Fibroblast of the conjunctiva (primary cell): Measurements from ENCODE around the gene MT1B.
"Not testable (repeated sequence)": the region's sequence is repeated elsewhere in the genome, so short reads cannot be mapped to it uniquely, and the experiment has no call there.

ENCODE experiments used
- DNase-seq: peaks from one replicate; pipeline ENCODE4 v3.0.0-alpha.2; 2010; ENCODE audit warnings: low read depth

MT1B gene

GRCh38 chr16:56667581-56668571 is 16.2 kb downstream of the MT1B start, which contains the start of gene MT1G:
TSS of gene MT1G (minus strand) at chr16:56668065. CDS start at chr16:56667993, 72 bp downstream.
- no peak for DNase-seq

DNA sequence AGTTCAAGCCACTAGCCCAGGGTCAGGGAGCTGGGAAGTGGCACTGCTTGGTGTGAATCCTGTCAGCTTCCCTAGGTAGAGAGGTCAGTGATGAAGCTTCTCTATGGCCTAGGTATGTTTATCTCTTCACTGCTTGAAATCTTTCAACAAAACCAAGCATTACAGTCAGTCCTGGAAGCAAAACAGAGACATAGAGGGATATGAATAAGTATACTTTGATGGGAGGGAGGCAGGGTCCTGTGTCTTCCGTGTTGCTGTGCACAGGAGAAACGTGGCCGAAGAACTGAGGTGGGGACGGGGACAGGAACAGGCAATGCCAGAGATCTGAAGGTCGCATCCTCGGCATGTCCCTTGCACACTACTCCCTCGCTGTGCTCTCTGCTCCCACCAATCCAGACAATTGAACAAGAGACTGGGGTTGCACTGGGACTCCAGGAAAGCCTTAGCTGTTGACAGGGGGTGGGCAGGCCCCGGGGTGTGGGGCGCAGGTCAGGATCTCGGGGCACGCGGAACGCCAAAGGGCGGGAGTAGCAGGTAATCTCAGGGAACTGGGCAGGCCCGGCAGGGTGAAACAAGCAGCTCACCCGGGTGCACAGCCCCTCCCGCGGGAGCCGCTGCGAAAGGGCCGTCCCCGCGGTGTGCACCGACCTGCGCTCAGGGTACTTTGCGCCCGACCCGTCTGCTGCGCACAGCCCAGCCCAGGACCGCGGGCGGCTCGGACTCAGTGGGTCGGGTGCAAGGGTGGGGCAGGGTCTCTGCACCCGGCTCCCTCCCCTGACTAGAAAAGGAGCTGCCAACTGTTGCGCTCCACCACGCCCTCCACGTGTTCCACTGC is 17.5 kb downstream of the MT1B start, which contains the start of gene MT1H:
Gene MT1H, plus strand, starts transcription at position 810 of the 835 bp plus-strand sequence. CDS start 71 bp downstream, outside the sequence.
- DNase-seq = no peak

GRCh38 chr16:56669840-56670619 is 18.3 kb downstream of the MT1B start:
- DNase-seq = no peak

GRCh38 chr16:56670620-56670934 is 18.9 kb downstream of the MT1B start:
- no peak for DNase-seq

GRCh38 chr16:56671691-56672090 is 20.0 kb downstream of the MT1B start:
- not testable (repeated sequence) for DNase-seq

DNA sequence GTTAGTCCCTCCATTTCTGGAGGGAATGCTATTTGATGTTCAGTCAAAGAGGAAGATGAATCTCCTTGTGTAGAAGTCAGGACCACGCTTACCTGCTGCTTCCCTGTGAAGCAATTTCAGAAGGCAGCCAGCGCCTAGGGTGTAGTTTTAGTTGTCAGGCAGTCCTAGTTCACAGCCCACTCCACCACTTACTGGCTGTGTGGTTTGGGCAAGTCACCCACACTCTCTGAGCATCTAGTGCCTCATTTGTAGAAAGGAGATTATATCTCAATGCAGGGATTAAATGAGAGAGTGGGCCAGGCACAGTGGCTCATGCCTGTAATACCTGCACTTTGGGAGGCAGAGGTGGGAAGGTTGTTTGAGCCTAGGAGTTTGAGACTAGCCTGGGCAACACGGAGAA is 20.5 kb downstream of the MT1B start:
- not testable (repeated sequence) for DNase-seq

DNA sequence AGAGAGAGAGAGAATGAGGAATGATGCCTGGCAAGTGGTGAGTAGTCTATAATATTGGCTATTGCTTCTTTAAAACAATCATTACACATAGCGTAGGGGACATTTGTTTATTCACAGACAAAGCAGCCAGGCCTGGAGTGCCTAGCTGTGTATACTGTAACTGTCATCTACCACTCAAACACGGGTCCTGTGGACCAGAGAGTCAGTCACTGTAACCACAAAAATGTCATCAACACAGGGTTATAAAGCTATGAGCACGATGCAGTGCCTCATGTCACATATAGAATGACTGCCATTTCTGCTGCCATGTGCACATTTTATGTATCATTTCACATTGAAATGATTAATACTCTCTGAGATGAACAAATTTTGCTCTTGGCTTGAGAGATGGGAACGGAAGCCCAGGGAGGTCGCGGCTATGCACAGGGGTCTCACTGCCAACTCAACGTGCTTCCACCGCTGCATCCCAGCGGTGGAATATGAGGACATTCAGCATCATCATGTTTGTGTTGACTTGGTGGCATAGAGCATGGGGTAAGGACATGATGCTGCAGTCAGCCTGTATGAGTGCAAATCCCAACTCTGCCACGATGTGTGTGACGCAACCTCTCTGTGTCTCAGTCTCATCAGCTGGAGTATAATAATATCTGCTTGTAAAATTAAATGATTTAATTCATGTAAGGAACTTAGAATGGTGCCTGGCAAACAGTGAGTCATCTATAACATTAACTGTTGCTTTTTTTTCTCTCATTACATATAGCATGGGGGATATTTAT is 21.3 kb downstream of the MT1B start:
- DNase-seq = no peak

DNA sequence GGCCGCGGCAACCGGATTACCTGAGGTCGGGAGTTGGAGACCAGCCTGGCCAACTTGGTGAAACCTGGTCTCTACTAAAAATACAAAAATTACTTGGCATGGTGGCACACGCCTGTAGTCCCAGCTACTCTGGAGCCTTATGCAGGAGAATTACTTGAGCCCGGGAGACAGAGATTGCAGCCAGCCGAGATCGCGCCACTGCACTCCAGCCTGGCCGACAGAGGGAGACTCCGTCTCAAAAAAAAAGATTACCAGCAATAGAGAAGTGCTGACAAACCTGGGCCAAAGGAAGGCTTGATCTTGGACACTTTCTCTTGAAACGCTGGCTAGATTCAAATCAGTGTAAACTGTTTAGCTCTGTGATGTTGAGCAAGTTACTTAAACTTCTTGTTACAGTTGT is 22.2 kb downstream of the MT1B start:
- DNase-seq = no peak

DNA sequence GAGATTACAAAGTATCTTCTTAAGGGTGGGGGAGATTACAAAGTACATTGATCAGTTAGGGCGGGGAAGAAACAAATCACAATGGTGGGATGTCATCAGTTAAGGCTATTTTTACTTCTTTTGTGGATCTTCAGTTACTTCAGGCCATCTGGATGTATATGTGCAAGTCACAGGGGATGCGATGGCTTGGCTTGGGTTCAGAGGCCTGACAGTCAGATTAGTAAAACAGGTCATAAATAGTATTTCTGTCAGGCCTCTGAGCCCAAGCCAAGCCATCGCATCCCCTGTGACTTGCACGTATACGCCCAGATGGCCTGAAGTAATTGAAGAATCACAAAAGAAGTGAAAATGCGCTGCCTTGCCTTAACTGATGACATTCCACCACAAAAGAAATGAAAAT is 22.9 kb downstream of the MT1B start:
- not testable (repeated sequence) for DNase-seq

DNA sequence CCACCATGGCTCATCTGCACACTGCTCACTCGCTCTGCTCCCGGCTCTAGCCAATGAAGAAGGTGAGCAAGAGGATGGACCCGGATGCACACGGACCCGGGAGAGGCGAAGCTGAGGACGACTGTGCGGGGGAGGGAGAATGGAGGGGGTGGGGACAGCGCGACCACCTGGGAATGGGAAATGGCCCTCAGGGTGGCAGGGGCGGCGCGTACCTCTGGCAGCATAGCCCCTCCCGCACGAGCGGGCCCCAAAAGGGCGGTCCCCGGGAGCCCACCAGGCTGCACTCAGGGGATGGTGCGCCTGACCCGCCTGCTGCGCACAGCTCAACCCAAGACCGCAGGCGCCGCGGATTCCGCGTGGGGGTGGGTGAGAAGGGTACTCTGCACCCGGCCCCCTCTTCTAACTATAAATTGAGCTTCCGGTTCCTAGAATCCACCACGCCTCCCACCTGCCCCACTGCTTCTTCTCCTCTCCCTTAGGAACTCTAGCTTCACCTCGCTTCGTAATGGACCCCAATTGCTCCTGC is 24.1 kb downstream of the MT1B start:
- DNase-seq = no peak

DNA sequence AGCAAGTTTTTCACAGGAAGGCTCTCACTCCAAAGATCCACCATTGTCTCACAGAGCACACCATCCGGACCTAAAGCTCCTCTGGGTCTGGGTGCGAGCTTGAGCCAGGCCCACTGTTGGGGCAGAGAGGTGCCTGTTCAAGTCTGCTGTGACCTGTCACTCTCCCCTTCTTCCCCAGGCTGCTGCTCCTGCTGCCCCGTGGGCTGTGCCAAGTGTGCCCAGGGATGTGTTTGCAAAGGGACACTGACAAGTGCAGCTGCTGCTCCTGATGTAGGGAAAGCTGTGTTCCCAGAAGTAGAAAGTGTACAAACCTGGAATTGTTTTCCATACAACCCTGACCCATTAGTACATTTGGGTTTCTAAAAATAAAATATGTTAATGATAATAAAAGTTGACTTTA is 25.8 kb downstream of the MT1B start:
- DNase-seq = no peak

DNA sequence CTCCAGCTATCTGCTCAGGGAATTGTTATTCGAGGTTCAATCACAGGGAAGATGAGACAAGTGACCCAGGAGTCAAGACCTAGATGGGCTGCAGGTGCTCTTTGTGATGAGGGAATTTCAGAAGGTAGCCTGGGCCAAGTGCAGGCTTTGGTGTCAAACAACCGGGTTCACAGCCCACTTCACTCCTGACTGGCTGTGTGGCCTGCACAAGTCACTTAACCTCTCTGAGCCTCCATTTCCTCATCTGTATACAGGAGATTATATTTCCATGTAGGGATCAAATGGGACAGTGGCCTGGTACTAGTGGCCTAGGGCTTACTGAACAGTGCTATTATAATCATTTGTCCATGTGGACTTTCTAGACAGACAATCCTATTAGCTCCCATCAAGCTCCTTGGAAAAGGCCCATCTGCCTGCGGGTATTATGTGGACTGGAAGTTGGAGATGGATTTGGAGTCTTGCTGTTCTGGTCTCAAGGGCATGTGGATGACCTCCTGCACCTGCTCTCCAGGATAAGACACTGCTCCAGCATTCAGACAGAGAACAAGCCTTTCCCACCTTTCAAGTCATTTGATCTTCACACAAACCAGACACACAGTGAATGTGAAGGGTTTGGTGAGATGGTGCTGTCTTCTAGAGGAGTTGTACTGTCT is 27.5 kb downstream of the MT1B start:
- no peak for DNase-seq

GRCh38 chr16:56679818-56680217 is 28.1 kb downstream of the MT1B start:
- DNase-seq = no peak

DNA sequence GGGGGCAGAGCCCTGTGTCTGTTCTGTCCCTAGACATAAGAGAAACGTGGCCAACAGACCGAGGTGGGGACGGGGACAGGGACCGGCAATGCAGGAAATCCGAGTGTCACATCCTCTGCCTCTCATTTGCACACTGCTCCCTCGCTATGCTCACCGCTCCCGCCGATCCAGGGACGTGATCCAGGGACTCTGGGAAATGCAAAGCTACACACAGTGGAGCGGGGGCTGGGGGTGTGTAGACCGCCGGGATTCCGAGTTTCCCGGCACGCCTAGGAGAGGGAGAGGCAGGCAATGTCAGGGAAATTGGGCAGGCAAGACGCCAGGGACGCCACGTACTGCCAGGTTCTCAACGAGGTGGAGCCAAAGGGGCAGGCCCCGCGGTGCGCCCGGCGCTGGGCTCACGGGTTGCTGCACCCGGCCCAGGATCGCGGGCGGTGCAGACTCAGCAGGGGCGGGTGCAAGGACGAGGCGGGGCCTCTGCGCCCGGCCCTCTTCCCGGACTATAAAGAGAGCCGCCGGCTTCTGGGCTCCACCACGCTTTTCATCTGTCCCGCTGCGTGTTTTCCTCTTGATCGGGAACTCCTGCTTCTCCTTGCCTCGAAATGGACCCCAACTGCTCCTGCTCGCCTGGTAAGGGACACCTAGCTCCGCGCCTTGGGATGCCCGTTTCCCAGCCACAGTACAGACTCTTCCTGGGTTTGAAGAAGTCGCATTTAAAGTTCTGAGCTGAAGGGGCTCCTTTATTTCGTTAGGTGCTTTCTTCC is 30.4 kb downstream of the MT1B start, which contains the start of gene MT1X:
Gene MT1X, plus strand, starts transcription at position 532 of the 764 bp plus-strand sequence. Its CDS starts 71 bp downstream, at position 603.
- peak; percentile 82 for DNase-seq

DNA sequence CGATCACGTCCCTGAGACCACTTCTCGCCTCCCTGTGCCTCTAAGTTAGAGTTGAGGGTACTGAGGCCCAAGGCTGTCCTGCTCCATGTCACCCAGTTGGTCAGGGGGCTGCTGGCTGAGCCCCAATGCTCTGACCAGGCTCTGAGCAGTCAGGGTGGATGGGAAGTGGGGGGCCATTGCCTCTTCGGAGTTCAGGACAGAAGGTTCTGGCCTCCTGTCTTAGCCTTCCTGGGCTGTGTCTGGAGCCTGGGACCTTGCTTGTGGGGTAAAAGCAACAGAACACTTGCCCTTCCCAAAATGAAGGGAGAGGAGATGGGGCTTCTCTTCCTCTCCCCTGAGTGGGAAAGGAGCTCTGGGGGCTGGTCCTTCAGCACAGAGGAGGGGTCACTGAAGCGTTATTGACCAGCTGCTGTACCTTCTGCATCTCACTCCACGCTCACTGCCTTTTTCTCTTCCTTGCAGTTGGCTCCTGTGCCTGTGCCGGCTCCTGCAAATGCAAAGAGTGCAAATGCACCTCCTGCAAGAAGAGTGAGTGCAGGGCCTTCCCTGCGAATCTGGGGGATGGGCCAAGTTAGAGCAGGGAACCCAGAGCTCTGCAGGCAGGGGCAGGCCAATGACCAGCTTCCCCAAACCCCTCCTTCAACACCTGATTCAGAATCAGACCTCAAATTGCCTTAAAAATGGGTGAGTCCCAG is 31.2 kb downstream of the MT1B start:
- DNase-seq = no peak

DNA sequence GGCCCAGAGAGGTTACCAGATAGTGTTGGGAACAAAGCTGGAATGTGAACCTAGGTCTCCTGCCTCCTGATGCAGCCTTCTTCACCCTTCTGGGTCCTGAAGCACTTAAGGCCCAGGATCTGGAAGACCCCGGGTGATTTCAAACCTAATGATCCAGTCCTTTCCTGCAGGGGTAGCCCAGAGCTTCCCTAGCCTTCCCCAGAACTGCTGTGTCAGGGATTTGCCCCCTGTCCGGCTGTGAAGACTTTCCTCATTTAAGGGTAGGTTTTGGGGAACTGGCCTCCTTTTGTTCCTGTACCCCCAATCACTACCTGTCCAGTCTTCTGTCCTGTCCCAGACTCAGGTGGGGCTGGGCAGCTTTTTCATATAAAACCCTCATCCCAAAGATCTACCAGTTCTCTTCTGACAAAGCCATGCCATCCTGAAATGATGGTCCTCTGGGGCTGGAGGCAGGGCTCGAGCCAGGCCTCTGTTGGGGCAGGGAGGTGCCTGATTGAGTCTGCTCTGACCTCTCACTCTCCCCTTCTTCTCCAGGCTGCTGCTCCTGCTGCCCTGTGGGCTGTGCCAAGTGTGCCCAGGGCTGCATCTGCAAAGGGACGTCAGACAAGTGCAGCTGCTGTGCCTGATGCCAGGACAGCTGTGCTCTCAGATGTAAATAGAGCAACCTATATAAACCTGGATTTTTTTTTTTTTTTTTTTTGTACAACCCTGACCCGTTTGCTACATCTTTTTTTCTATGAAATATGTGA is 31.9 kb downstream of the MT1B start:
- DNase-seq = no peak

GRCh38 chr16:56684256-56684925 is 32.7 kb downstream of the MT1B start:
- DNase-seq = no peak
